ENCODE data around the gene MYH6.
"Not testable (repeated sequence)": the region's sequence is repeated elsewhere in the genome, so short reads cannot be mapped to it uniquely, and the experiment has no call there.

Gene MYH6

DNA sequence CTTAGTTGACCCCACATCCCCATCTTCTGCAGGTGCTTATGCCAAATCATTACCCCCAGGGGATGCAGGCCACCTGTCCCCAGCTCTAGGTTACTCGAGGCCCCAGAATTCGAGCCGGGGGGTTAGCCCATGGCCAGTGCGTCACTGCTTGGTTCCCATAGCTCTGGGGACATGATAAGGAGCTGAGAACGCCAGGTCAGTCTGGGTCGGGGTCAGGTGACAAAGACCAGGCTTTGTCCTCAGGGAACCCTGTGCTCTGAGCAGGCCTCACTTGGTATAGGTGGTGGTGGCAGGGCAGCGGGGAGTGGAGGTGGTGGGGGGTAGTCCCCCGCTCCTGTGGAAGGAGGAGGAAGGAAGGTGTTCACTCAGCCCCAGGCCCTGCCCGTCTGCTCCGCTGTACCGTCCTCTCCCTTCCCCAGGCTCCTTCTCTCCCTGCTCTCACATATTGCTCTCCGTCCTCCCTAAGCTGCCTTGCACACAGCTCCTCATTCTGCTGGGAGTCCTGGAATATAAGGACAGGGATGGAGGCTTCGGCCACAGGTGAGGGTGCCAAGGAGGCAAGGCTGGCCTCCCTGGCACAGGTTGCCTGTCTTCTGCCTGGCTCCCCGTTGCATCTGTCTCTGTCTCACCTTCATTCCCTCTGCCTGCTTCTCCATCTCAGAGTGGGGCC, 2.0 kb upstream of the MYH6 start:
- no peaks in the 10 kb centered on the region for H3K36me3 Mint-ChIP-seq
- H3K9me3 Mint-ChIP-seq = no peaks in the 10 kb centered on the region
- no peak overlapping the region for H3K4me3 Mint-ChIP-seq
- H3K27ac Mint-ChIP-seq = no peak overlapping the region
- H3K4me1 Mint-ChIP-seq = no peaks in the 10 kb centered on the region
- H3K27me3 Mint-ChIP-seq = no peaks in the 10 kb centered on the region

DNA sequence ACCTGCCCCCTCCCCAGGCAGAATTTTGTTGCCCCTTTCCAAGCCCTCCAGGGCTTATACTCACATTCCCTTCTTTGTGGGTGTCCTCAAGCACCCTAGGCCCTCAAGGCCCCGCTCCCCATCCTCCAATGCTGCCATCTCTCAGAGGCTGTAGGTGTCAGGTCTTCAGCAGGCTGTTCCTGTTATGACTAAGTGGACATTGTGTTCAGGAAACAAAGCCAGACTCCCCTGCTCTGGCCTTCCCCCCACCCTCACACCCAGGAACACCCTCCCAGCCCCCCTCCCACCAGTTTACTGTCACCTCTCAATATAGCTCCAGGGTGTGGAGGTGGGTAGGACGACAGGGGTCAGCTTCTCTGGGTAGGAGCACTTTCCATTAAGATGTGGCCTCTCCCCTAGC, 1.4 kb upstream of the MYH6 start:
- Mint-ChIP-seq H3K9me3 (no peaks in the 10 kb centered on the region), H3K36me3 (no peaks in the 10 kb centered on the region), H3K4me3 (no peak overlapping the region), H3K4me1 (no peaks in the 10 kb centered on the region), H3K27me3 (no peaks in the 10 kb centered on the region), H3K27ac (no peak overlapping the region)

DNA sequence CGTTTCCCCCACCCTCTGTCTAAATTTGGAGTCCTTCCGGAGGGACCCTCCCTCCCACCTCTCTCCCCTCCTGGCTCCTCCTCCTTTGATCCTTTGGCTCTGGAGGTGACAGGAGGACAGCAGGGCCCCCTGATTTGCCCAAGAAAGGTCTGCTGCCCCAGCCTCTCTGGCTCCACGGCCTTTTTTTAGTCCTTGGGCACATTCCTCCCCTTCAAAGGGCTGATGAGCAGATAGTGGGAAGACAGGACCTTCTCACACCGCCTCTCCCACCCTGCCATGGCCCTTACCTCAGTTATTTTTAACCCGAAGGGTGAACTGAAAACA, 196 bp upstream of the MYH6 start:
- Mint-ChIP-seq H3K9me3 (no peaks in the 10 kb centered on the region), H3K4me1 (no peaks in the 10 kb centered on the region), H3K27ac (no peak overlapping the region), H3K36me3 (no peaks in the 10 kb centered on the region), H3K4me3 (no peak overlapping the region), H3K27me3 (no peaks in the 10 kb centered on the region)

DNA sequence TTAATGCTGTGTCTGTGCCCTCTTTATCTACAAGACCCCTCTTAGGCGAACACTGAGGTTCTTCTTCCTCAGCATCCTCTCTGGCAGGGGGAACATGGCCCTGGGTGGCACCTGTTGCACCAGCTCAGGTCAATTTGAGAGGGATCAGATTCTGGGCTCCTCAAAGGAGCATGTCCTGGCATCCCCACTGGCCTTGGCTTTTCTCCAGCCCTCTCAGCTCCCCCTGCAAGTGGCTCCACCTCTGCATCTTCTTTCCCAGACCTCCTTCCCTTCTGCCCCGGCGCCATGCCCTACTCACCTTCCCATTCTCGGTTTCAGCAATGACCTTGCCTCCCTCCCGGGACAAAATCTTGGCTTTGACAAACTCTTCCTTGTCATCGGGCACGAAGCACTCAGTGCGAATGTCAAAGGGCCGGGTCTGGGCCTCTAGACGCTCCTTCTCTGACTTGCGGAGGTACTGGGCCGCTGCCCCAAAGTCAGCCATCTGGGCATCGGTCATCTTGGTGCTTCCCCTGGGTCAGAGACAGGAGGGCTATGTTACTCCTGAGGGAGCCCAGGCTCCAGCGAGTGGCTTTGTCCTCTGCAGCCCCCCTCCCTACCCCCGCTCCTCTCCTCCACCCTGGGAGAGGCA, 1.2 kb downstream of the MYH6 start:
- H3K27ac Mint-ChIP-seq = no peak overlapping the region
- H3K4me1 Mint-ChIP-seq = no peaks in the 10 kb centered on the region
- H3K36me3 Mint-ChIP-seq = no peaks in the 10 kb centered on the region
- H3K4me3 Mint-ChIP-seq = no peak overlapping the region
- H3K9me3 Mint-ChIP-seq = no peaks in the 10 kb centered on the region
- H3K27me3 Mint-ChIP-seq = no peaks in the 10 kb centered on the region

DNA sequence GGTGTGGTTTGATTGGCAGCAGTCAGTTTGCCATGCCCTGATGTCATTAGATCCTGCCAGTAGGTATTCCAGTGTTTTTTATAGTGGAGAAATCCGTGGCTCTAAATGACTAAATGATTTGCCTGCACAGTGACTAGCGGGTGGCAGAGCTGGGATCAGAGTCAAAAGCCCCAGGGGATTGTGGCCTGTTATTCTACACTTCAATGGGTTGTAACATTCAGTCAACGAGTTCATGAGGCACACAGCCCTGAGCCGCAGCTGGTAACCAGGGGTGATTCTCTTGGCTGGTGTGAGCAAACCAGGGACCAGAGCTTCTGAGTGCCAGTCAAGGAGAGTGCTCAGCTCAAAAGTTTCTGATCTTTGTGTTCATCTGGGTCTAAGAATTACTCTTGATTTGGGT, 1.8 kb downstream of the MYH6 start:
- no peaks in the 10 kb centered on the region for H3K27me3 Mint-ChIP-seq
- H3K4me3 Mint-ChIP-seq = no peak overlapping the region
- no peaks in the 10 kb centered on the region for H3K36me3 Mint-ChIP-seq
- no peaks in the 10 kb centered on the region for H3K9me3 Mint-ChIP-seq
- no peak overlapping the region for H3K27ac Mint-ChIP-seq
- H3K4me1 Mint-ChIP-seq = no peaks in the 10 kb centered on the region

DNA sequence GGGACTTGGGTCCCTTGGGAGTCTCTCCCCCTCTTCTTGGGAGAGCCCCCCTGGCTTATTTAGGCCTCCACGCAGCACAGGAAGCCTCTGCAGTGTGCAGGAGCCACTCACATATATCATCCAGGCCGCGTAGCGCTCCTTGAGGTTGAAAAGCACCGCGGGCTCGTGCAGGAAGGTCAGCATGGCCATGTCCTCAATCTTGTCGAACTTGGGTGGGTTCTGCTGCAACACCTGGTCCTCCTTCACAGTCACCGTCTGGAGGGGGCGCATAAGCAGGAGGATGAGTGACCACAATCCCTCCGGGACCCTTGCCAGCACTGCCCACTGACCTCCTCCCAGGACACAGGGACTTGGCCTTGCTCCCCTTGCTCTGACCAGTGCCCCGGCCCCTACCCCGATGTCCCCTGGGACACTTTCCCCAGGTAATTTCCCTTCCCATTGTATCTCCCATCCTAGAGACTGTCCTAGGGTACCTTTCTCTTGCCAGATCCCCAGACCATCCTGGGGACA, 2.5 kb downstream of the MYH6 start:
- Mint-ChIP-seq H3K9me3 (no peaks in the 10 kb centered on the region), H3K27me3 (no peaks in the 10 kb centered on the region), H3K4me3 (no peak overlapping the region), H3K27ac (no peak overlapping the region), H3K36me3 (no peaks in the 10 kb centered on the region), H3K4me1 (no peaks in the 10 kb centered on the region)

DNA sequence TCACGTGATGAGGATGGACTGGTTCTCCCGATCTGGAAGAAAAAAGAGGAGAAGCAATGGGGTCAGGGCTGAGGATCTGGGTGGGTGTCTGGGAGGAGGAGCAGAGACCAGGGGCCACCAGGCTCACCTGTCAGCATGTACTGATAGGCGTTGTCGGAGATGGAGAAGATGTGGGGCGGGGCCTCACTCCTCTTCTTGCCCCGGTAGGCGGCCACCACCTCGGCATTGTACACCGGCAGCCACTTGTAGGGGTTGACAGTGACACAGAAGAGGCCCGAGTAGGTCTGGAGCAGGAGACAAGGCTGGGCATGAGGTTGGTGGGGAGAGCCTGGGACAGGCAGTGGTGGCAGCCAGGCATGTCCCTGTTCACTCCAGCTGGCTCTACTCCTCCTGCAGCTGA, 3.0 kb downstream of the MYH6 start:
- Mint-ChIP-seq H3K27me3 (no peaks in the 10 kb centered on the region), H3K4me3 (no peak overlapping the region), H3K4me1 (no peaks in the 10 kb centered on the region), H3K9me3 (no peaks in the 10 kb centered on the region), H3K27ac (no peak overlapping the region), H3K36me3 (no peaks in the 10 kb centered on the region)

DNA sequence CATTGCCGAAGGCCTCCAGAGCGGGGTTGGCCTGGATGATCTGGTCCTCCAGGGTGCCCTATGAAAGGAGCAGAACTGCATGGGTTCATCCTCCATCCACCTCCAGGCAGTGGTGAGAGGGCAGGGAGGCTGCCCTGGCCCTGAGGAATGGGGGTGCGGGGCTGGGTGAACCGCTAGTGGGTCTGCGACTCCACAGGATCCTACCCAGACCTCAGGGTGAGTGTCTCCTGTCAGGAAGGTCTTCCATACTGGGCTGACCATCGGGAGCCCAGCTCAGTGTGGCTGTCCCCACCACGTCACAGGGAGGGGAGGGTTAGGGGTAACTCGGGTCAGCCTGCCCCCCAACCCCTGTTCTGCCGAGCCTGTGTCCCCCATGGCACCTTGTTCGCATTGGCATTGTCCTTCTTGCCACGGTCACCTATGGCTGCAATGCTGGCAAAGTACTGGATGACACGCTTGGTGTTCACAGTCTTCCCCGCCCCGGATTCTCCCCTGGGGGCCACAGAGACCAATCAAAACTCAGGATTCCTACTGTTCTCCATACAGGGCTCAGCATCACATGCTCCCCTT, 3.7 kb downstream of the MYH6 start:
- Mint-ChIP-seq H3K4me3 (no peak overlapping the region), H3K4me1 (no peaks in the 10 kb centered on the region), H3K27me3 (no peaks in the 10 kb centered on the region), H3K27ac (no peak overlapping the region), H3K9me3 (no peaks in the 10 kb centered on the region), H3K36me3 (no peaks in the 10 kb centered on the region)

DNA sequence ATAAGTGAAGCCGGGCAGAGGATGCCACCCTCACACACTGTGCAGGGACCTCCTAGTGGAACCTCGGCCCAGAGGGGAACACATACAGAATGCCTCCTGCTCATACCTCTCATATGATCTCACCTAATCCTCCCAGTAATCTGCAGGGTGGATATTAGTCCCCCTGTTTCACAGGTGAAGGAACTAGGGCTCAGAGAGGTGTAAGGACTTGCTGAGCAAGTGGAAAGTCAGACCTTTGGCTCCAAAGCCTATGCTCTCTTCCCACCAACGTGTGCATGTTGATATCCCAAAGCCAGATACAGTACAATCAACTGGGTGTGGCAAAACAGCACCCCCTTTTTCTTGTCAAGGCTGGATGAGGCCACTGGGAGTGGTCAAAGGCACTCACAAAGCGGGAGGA, 4.2 kb downstream of the MYH6 start:
- no peaks in the 10 kb centered on the region for H3K9me3 Mint-ChIP-seq
- H3K4me1 Mint-ChIP-seq = no peaks in the 10 kb centered on the region

DNA sequence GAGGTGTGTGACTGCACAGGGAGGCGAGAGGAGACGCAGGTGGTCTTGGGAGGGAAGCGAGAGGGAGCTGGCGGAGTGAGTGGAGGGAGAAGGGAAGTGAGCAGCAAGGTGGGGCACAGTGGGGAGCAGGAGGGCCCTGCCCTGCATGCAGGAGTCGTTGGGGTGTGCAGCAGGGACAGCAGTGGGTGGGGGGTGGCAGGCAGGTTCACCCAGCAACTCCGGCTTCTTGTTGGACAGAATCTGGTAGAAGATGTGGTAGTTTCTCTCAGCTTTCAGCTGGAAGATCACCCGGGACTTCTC, 5.0 kb downstream of the MYH6 start:
- H3K27me3 Mint-ChIP-seq = peaks cover 2% of the 10 kb centered on the region

More for the DNA sequence above, 4.2 kb downstream of the MYH6 start:
- Mint-ChIP-seq H3K4me3 (no peak overlapping the region), H3K36me3 (no peaks in the 10 kb centered on the region), H3K27ac (no peak overlapping the region), H3K27me3 (no peaks in the 10 kb centered on the region)

DNA sequence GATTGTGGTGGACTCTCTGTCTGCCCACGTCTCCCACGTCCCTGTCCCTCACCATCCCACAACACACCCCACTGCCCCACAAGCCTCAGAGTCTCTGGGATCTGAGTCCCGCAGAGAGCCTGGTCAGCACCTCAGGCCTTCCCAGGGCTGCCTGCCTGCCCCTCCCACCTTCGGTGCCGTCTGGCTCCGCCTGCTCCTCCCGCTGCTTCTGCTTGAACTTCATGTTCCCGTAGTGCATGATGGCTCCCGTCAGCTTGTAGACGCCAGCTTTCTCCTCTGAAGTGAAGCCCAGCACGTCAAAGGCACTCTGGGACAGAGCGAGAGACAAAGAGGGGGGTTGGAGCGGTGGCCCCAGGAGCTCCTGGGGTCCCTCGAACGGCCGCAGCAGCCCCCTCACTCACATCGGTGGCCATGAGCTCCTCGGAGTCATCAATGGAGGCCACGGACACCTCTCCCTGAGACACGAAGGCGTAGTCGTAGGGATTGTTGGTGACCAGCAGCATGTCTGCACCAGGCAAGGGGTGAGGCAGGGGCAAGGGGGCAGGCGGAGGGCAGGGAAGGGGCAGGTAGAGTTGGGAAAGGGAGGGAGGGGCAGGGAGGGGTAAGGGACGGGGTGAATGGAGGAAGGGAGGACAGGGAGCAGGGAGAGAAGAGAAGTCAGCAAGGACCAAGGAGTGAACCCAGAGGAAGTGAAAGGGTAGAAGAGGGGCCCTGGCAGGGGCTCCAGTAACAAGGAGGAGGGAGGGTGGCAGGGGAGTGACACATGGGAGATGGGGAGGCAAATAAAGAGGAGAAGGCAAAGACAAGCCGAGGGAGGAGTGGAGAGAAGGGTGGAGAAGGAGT, 5.6 kb downstream of the MYH6 start:
- no peak overlapping the region for H3K27ac Mint-ChIP-seq
- no peaks in the 10 kb centered on the region for H3K4me1 Mint-ChIP-seq
- peaks cover 2% of the 10 kb centered on the region for H3K27me3 Mint-ChIP-seq
- H3K9me3 Mint-ChIP-seq = no peaks in the 10 kb centered on the region
- H3K4me3 Mint-ChIP-seq = no peak overlapping the region
- H3K36me3 Mint-ChIP-seq = no peaks in the 10 kb centered on the region

More for the DNA sequence above, 5.0 kb downstream of the MYH6 start:
- Mint-ChIP-seq H3K4me3 (no peak overlapping the region), H3K36me3 (no peaks in the 10 kb centered on the region), H3K4me1 (no peaks in the 10 kb centered on the region), H3K27ac (no peak overlapping the region), H3K9me3 (no peaks in the 10 kb centered on the region)

DNA sequence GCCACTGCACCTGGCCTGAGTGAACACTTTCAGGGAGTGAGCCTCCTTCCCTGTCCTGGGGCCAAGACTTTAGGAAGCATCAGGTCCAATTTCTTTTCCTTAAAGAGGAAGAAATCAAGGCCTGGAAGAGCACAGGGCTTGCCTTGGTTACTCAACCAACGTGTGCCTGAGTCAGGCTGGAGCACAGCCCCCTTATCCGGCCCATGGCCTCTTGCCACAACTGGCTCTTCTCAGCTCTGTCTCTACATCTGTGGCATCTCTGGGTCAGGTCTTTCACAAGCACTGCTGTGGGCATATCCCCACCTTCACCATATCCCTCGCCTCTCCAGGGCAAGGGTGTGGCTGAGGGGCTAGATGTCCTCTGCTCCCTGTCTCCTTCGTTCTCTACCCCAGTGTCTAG, 6.8 kb downstream of the MYH6 start:
- no peak overlapping the region for H3K4me3 Mint-ChIP-seq
- H3K27ac Mint-ChIP-seq = no peak overlapping the region

DNA sequence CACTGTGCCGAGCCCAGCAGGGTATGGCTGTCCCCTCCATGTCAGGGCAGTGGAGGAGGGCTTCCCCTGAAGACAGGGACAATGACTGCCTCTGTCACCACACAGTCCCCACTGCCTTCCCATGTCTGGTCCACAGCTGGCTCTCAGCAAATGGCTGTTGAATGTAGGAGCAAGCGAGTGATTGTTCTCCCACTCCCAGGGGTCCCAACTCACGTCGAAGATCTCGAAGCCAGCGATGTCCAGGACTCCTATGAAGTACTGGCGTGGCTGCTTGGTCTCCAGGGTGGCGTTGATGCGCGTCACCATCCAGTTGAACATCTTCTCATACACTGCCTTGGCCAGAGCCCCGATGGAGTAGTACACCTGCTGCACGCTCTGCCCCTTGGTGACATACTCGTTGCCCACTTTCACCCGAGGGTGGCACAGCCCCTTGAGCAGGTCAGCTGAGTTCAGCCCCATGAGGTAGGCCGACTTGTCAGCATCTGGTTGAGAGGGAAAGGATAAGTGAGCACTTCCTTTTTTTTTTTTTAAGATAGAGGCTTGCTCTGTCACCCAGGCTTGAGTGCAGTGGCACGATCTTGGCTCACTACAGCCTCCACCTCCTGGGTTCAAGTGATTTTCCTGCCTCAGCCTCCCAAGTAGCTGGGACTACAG, 7.5 kb downstream of the MYH6 start:
- not testable (repeated sequence) for H3K4me3 Mint-ChIP-seq, H3K36me3 Mint-ChIP-seq, H3K9me3 Mint-ChIP-seq, H3K4me1 Mint-ChIP-seq, H3K27me3 Mint-ChIP-seq, H3K27ac Mint-ChIP-seq

More for the DNA sequence above, 6.8 kb downstream of the MYH6 start:
- Mint-ChIP-seq H3K27me3 (peaks cover 2% of the 10 kb centered on the region), H3K9me3 (no peaks in the 10 kb centered on the region), H3K4me1 (no peaks in the 10 kb centered on the region), H3K36me3 (no peaks in the 10 kb centered on the region)

DNA sequence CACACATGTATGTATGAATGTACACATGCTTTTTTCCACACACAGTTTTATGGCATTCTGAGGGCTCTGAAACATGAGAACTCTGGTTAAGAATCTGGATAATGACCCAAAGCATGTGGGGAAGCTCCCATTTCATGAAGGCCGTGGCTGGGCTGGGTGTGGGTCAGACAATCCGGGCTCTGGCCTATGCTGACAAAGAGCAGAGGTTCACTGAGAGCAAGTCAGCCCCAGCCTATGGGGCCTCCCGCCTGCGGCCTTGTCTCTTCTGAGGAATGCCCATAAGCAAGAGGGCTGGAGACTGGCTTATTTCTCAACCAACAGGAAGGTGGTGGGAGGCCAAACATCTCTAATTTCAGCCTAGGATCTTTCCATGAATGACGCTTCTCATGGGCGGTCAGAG, 8.5 kb downstream of the MYH6 start:
- no peaks in the 10 kb centered on the region for H3K9me3 Mint-ChIP-seq
- no peaks in the 10 kb centered on the region for H3K4me1 Mint-ChIP-seq
- H3K27me3 Mint-ChIP-seq = peaks cover 2% of the 10 kb centered on the region
- no peak overlapping the region for H3K27ac Mint-ChIP-seq
- no peaks in the 10 kb centered on the region for H3K36me3 Mint-ChIP-seq
- no peak overlapping the region for H3K4me3 Mint-ChIP-seq

DNA sequence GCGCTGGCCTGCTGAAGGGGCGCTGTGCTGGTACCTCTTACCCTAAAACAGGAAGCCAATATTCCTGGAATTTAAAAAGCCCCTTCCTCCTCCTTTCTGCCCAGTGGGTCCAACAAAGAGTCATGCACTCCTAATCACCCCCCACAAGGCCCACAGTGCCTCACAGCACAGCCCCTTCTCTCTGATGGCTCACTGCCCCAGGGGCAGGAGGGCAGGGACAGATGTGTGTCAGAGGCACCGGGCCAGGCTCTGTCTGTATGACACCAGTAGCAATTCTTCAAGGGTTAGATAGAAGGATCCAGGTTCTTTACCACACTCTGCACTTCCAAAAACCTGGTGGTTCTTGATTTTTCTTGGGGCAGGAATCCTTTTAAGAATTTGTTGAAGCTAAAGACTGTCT, 8.9 kb downstream of the MYH6 start:
- H3K27ac Mint-ChIP-seq = no peak overlapping the region
- H3K4me1 Mint-ChIP-seq = no peaks in the 10 kb centered on the region
- no peaks in the 10 kb centered on the region for H3K36me3 Mint-ChIP-seq
- H3K4me3 Mint-ChIP-seq = no peak overlapping the region
- no peaks in the 10 kb centered on the region for H3K9me3 Mint-ChIP-seq
- peaks cover 2% of the 10 kb centered on the region for H3K27me3 Mint-ChIP-seq

DNA sequence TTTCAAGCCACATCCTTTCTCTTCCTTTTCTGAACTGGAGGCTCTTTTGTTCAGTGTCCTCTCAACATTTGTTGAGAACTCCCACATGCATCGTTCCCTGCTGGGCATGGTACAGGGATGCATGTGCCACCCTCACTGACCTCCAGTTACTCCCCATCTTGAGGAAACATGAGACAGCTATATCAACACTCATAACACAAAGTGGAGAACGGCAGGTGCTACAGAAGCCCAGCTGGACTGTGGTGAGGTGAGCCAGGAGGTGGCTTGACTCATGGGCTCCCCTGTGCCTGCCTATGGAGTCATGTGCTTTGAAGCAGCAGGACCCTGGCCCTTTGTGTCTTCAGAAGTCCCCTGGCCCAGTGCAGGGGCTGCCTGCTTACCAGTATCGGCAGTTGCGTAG, 9.7 kb downstream of the MYH6 start:
- H3K27ac Mint-ChIP-seq = no peak overlapping the region
- no peaks in the 10 kb centered on the region for H3K36me3 Mint-ChIP-seq
- H3K4me1 Mint-ChIP-seq = no peaks in the 10 kb centered on the region
- H3K27me3 Mint-ChIP-seq = peaks cover 2% of the 10 kb centered on the region
- H3K4me3 Mint-ChIP-seq = no peak overlapping the region
- H3K9me3 Mint-ChIP-seq = no peaks in the 10 kb centered on the region

Data from activated naive CD4-positive, alpha-beta T cell treated with anti-CD3 and anti-CD28 coated beads, Interleukin-2, amount 50 U/mL, for 24 hours (primary cell).